ENCODE results near the gene TMEM69.

DNA sequence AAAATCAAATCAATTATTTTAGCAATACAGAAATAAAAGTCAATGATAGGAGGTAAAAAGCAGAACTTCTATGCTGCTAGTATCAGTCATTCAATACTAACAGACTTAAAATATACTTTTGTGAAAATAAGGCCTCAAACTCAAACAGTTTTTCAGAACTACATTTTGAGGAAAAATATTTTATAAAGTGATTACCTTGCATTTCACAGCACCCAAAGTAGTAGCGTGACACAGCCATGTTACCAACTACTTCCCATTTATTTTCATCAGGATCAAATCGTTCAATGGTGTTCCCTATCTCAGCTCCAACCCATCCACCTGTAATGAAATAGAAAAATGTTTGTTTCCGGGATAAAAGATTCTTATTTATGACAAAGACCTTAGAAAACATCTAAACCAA is 28.7 kb downstream of the TMEM69 start:
- TF ChIP-seq EZH2 (IDR thresholded peaks at IDR 0.05; ENCODE audit: low read depth): no peak
- TF ChIP-seq, protein P1, sequence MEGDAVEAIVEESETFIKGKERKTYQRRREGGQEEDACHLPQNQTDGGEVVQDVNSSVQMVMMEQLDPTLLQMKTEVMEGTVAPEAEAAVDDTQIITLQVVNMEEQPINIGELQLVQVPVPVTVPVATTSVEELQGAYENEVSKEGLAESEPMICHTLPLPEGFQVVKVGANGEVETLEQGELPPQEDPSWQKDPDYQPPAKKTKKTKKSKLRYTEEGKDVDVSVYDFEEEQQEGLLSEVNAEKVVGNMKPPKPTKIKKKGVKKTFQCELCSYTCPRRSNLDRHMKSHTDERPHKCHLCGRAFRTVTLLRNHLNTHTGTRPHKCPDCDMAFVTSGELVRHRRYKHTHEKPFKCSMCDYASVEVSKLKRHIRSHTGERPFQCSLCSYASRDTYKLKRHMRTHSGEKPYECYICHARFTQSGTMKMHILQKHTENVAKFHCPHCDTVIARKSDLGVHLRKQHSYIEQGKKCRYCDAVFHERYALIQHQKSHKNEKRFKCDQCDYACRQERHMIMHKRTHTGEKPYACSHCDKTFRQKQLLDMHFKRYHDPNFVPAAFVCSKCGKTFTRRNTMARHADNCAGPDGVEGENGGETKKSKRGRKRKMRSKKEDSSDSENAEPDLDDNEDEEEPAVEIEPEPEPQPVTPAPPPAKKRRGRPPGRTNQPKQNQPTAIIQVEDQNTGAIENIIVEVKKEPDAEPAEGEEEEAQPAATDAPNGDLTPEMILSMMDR (conservative IDR thresholded peaks at IDR 0.05): no peak
